SK-N-SH (cell line): ENCODE results near the gene OR5B2. TPM values are rescaled to one million over a fixed set of nuclear protein-coding genes. Genes with fewer than 3 reads are reported as not detected.

ENCODE experiments used
- CTCF ChIA-PET: fragments of 300-600, 350-600 bp; formaldehyde crosslinking; extraction: SDS; loops from one replicate; lab custom pipeline; 2021; lab: Yijun Ruan, JAX
- POLR2A ChIA-PET: fragments of 350-600 bp; sonication (Branson Sonifier 250); formaldehyde crosslinking; extraction: SDS; loops from one replicate; lab custom pipeline; 2020; ENCODE audit warnings: antibody characterized with exemption, inconsistent platforms; lab: Yijun Ruan, JAX
- DNase-seq: peaks from one replicate; pipeline ENCODE4 v3.0.0; 2012
- H2AFZ ChIP-seq: fragments of 200-600 bp; sonication (generic); 2 replicates; pipeline ENCODE4 v1.8.1; 2016; ENCODE audit warnings: antibody characterized with exemption, mild to moderate bottlenecking, low read depth
- H3F3A ChIP-seq: fragments of 200-600 bp; sonication (generic); replicated peaks from 2 replicates; pipeline ENCODE3; 2016; ENCODE audit warnings: antibody characterized with exemption, mild to moderate bottlenecking; ENCODE audit not compliant: insufficient read depth
- H3K27ac ChIP-seq, 2 experiments: fragments of 200-500 bp in 1 of 2; fragments of 200-600 bp in 1 of 2; sonication (Bioruptor generic) in 1 of 2; sonication (generic), shearing (Covaris generic) in 1 of 2; 2 replicates each; pipeline versions ENCODE4 v1.5.1 to v1.6.1; 2014 to 2016; ENCODE audit warnings: low read depth in 2 of 2, inconsistent platforms in 1 of 2, low read length in 1 of 2, mild to moderate bottlenecking in 1 of 2, mixed read lengths in 1 of 2
- H3K27me3 ChIP-seq: fragments of 200-600 bp; sonication (generic), shearing (Covaris generic); 2 replicates; pipeline ENCODE4 v1.6.1; 2016; ENCODE audit warnings: mixed run types; ENCODE audit not compliant: insufficient read depth
- H3K36me3 ChIP-seq, 2 experiments: fragments of 200-500 bp in 1 of 2; fragments of 200-600 bp in 1 of 2; sonication (Bioruptor generic) in 1 of 2; sonication (generic) in 1 of 2; replicated peaks in 1 of 2; 2 replicates each; pipeline versions ENCODE3 to v1.5.1; 2014 to 2016; ENCODE audit warnings: low read length in 1 of 2, mild to moderate bottlenecking in 1 of 2; ENCODE audit not compliant: insufficient read depth in 2 of 2, control insufficient read depth in 1 of 2
- H3K4me1 ChIP-seq, 2 experiments: fragments of 200-500 bp in 1 of 2; fragments of 200-600 bp in 1 of 2; sonication (Bioruptor generic) in 1 of 2; sonication (generic), shearing (Covaris generic) in 1 of 2; 2 replicates each; pipeline versions ENCODE4 v1.5.1 to v1.6.1; 2014 to 2016; ENCODE audit warnings: low read depth in 1 of 2, low read length in 1 of 2, mixed run types in 1 of 2; ENCODE audit not compliant: insufficient read depth in 2 of 2, control insufficient read depth in 1 of 2
- H3K4me2 ChIP-seq: fragments of 200-600 bp; sonication (generic), shearing (Covaris generic); 2 replicates; pipeline ENCODE4 v1.6.1; 2017; ENCODE audit warnings: mixed run types
- H3K4me3 ChIP-seq, 2 experiments: fragments of 200-500 bp in 1 of 2; fragments of 200-600 bp in 1 of 2; sonication (Bioruptor generic) in 1 of 2; sonication (generic), shearing (Covaris generic) in 1 of 2; 2 replicates each; pipeline versions ENCODE4 v1.5.1 to v1.8.1; 2014 to 2016; ENCODE audit warnings: low read depth in 2 of 2, inconsistent platforms in 1 of 2, low read length in 1 of 2, mild to moderate bottlenecking in 1 of 2, mixed read lengths in 1 of 2, moderate library complexity in 1 of 2
- H3K79me2 ChIP-seq: fragments of 200-600 bp; sonication (generic); 2 replicates; pipeline ENCODE4 v1.8.1; 2017; ENCODE audit warnings: mild to moderate bottlenecking; ENCODE audit not compliant: insufficient read depth
- H3K9ac ChIP-seq: fragments of 200-600 bp; sonication (generic); 2 replicates; pipeline ENCODE4 v1.6.1; 2017; ENCODE audit warnings: mixed run types
- H3K9me2 ChIP-seq: fragments of 200-600 bp; sonication (generic); 2 replicates; pipeline ENCODE4 v1.6.1; 2017; ENCODE audit warnings: mixed run types
- H3K9me3 ChIP-seq: fragments of 200-600 bp; sonication (generic); 2 replicates; pipeline ENCODE4 v1.6.1; 2017; ENCODE audit warnings: mixed run types, mild to moderate bottlenecking, moderate library complexity
- H4K20me1 ChIP-seq: fragments of 200-600 bp; sonication (generic); 2 replicates; pipeline ENCODE4 v1.6.1; 2017; ENCODE audit warnings: mild to moderate bottlenecking, mixed run types; ENCODE audit not compliant: insufficient read depth
- CHD2 ChIP-seq: fragments of 150-350 bp; IDR thresholded peaks from 2 replicates; pipeline ENCODE4 v1.6.1; 2018; ENCODE audit warnings: low read length; ENCODE audit not compliant: partially characterized antibody
- ELF1 ChIP-seq: IDR thresholded peaks from 2 replicates; pipeline ENCODE4 v1.4.0; 2012
- EP300 ChIP-seq, 2 experiments: IDR thresholded peaks; 2 replicates each; pipeline versions ENCODE4 v1.4.0 to v1.6.1; 2012; ENCODE audit warnings: borderline replicate concordance in 1 of 2, low read depth in 1 of 2, low read length in 1 of 2
- EZH2phosphoT487 ChIP-seq: fragments of 200-600 bp; sonication (generic); IDR thresholded peaks from 2 replicates; pipeline ENCODE4 v1.6.1; 2017; ENCODE audit warnings: low read depth, mixed run types, mild to moderate bottlenecking, antibody characterized with exemption, moderate library complexity, borderline replicate concordance
- FOSL2 ChIP-seq: IDR thresholded peaks from 2 replicates; pipeline ENCODE4 v1.4.0; 2012; ENCODE audit warnings: low read depth, mild to moderate bottlenecking, moderate library complexity, borderline replicate concordance
- FOXM1 ChIP-seq: IDR thresholded peaks from 2 replicates; pipeline ENCODE4 v1.4.0; 2012; ENCODE audit warnings: low read depth, mild to moderate bottlenecking
- GABPA ChIP-seq: IDR thresholded peaks from 2 replicates; pipeline ENCODE4 v1.4.0; 2012; ENCODE audit warnings: low read depth, mild to moderate bottlenecking
- GATA2 ChIP-seq: sonication (generic); formaldehyde crosslinking; IDR thresholded peaks from 2 replicates; pipeline ENCODE4 v1.5.0; 2020; ENCODE audit warnings: mild to moderate bottlenecking, missing genetic modification reagents
- IRF3 ChIP-seq: fragments of 150-350 bp; IDR thresholded peaks from 2 replicates; pipeline ENCODE4 v1.6.1; 2016; ENCODE audit warnings: mild to moderate bottlenecking, low read depth, low read length
- JUND ChIP-seq: IDR thresholded peaks from 2 replicates; pipeline ENCODE4 v1.4.0; 2012
- MEF2A ChIP-seq: IDR thresholded peaks from 2 replicates; pipeline ENCODE4 v1.4.0; 2012; ENCODE audit warnings: low read depth, borderline replicate concordance
- MXI1 ChIP-seq: IDR thresholded peaks from 2 replicates; pipeline ENCODE4 v1.6.1; 2012; ENCODE audit warnings: mild to moderate bottlenecking, low read depth, low read length, improper control_type of control experiment
- PBX3 ChIP-seq: IDR thresholded peaks from 2 replicates; pipeline ENCODE4; 2012
- POLR2AphosphoS5 ChIP-seq: IDR thresholded peaks from 2 replicates; pipeline ENCODE4 v1.6.1; 2012; ENCODE audit warnings: low read depth, low read length
- RAD21 ChIP-seq: IDR thresholded peaks from 2 replicates; pipeline ENCODE4 v1.6.1; 2012; ENCODE audit warnings: mild to moderate bottlenecking, low read length
- RCOR1 ChIP-seq: fragments of 150-350 bp; IDR thresholded peaks from 2 replicates; pipeline ENCODE4 v1.6.1; 2017; ENCODE audit warnings: antibody characterized with exemption, low read length
- RXRA ChIP-seq: IDR thresholded peaks from 2 replicates; pipeline ENCODE4 v1.4.0; 2012; ENCODE audit warnings: low read depth, mild to moderate bottlenecking, borderline replicate concordance
- SIN3A ChIP-seq: IDR thresholded peaks from 2 replicates; pipeline ENCODE4 v1.6.1; 2012; ENCODE audit warnings: low read depth, mild to moderate bottlenecking, low read length, moderate library complexity, borderline replicate concordance
- SMC3 ChIP-seq: IDR thresholded peaks from 2 replicates; pipeline ENCODE4 v1.6.1; 2012; ENCODE audit warnings: low read depth, low read length, improper control_type of control experiment
- TCF12 ChIP-seq: IDR thresholded peaks from 2 replicates; pipeline ENCODE4 v1.4.0; 2012
- TEAD4 ChIP-seq: IDR thresholded peaks from 2 replicates; pipeline ENCODE4 v1.4.0; 2012; ENCODE audit warnings: mild to moderate bottlenecking, borderline replicate concordance; ENCODE audit not compliant: insufficient read depth
- USF1 ChIP-seq: IDR thresholded peaks from 2 replicates; pipeline ENCODE4 v1.4.0; 2012; ENCODE audit warnings: low read depth, borderline replicate concordance
- YY1 ChIP-seq: IDR thresholded peaks from 2 replicates; pipeline ENCODE4 v1.4.0; 2012; ENCODE audit warnings: low read depth, mild to moderate bottlenecking
- WGBS: methylation state at CpG from one replicate; pipeline ENCODE4 v1.1.6; 2017; ENCODE audit warnings: low lambda C conversion rate; 5-methylcytosine and 5-hydroxymethylcytosine counted together
- polyA plus RNA-seq, 3 experiments: library from polyadenylated mRNA; depleted of rRNA; stranded (reverse); fragments of >200 nt; gene quantifications; 2 replicates each; pipeline ENCODE4 v1.2.3, GENCODE V29; 2012
- TF ChIP-seq, protein P1 (sequence below): fragments of 200-600 bp; sonication (generic); IDR thresholded peaks from 2 replicates; pipeline ENCODE4 v1.6.1; 2017; ENCODE audit warnings: antibody characterized with exemption, mild to moderate bottlenecking, moderate library complexity

The OR5B2 gene
- polyA plus RNA-seq, 1 of the 3 experiments (the other 2 are of a cell fraction): not detected

- H3K4me1 ChIP-seq: no peaks in the 10 kb centered on the region
- H3K27me3 ChIP-seq: no peaks in the 10 kb centered on the region
- H3K9me3 ChIP-seq: no peaks in the 10 kb centered on the region; the same call in 1 of the 2 replicates
- TF ChIP-seq PBX3: no peak
- no peak for TF ChIP-seq CHD2
- no peak for TF ChIP-seq EZH2phosphoT487
- no peak for TF ChIP-seq FOSL2
- TF ChIP-seq EP300 (IDR thresholded peaks at IDR 0.05; ENCODE audit: borderline replicate concordance in 1 of 2, low read depth in 1 of 2, low read length in 1 of 2): no peak
- TF ChIP-seq GATA2 (CRISPR knock-in tag): no peak
- TF ChIP-seq SMC3: no peak
- TF ChIP-seq TEAD4: no peak
- TF ChIP-seq, protein P1, sequence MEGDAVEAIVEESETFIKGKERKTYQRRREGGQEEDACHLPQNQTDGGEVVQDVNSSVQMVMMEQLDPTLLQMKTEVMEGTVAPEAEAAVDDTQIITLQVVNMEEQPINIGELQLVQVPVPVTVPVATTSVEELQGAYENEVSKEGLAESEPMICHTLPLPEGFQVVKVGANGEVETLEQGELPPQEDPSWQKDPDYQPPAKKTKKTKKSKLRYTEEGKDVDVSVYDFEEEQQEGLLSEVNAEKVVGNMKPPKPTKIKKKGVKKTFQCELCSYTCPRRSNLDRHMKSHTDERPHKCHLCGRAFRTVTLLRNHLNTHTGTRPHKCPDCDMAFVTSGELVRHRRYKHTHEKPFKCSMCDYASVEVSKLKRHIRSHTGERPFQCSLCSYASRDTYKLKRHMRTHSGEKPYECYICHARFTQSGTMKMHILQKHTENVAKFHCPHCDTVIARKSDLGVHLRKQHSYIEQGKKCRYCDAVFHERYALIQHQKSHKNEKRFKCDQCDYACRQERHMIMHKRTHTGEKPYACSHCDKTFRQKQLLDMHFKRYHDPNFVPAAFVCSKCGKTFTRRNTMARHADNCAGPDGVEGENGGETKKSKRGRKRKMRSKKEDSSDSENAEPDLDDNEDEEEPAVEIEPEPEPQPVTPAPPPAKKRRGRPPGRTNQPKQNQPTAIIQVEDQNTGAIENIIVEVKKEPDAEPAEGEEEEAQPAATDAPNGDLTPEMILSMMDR: no peak
- no peak for TF ChIP-seq TCF12
- no peak for TF ChIP-seq FOXM1
- no peak for TF ChIP-seq GABPA
- TF ChIP-seq RAD21: no peak
- TF ChIP-seq YY1: no peak
- no peak overlapping the region for H3K9ac ChIP-seq
- no peaks in the 10 kb centered on the region for H3K79me2 ChIP-seq
- POLR2A ChIA-PET: no interaction called here
- H3K36me3 ChIP-seq: no peaks in the 10 kb centered on the region
- H3K9me2 ChIP-seq: no peaks in the 10 kb centered on the region
- H2AFZ ChIP-seq: no peak overlapping the region
- H3K4me3 ChIP-seq: no peak overlapping the region
- H3F3A ChIP-seq: no peaks in the 10 kb centered on the region
- CTCF ChIA-PET: no interaction called here
- WGBS: 0% methylated on average over 2 of the region's 2 CpGs
- DNase-seq: no peak
- H3K27ac ChIP-seq: no peak overlapping the region
- no peak overlapping the region for H3K4me2 ChIP-seq
- H4K20me1 ChIP-seq: no peaks in the 10 kb centered on the region
Measured at GRCh38 chr11:58444300-58444699, 16.4 kb upstream of the OR5B2 start.

GRCh38 chr11:58442136-58442535, 14.2 kb upstream of the OR5B2 start, which contains the start of gene OR5B12:
Gene OR5B12, minus strand, starts transcription at chr11:58442236. Its CDS starts 2,085 bp downstream, at chr11:58440151.
- POLR2A ChIA-PET: no interaction called here
- H3K27ac ChIP-seq: no peak within 1 kb of the TSS
- no peaks in the 10 kb centered on the region for H3K27me3 ChIP-seq
- H3K79me2 ChIP-seq: no peaks in the 10 kb centered on the region
- CTCF ChIA-PET: no interaction called here
- no peak for DNase-seq
- no peaks in the 10 kb centered on the region for H3F3A ChIP-seq
- no peaks in the 10 kb centered on the region for H4K20me1 ChIP-seq
- 6% methylated on average over 1 of the region's 1 CpG for WGBS
- H2AFZ ChIP-seq: no peak within 1 kb of the TSS
- no peak within 1 kb of the TSS for H3K9ac ChIP-seq
- H3K36me3 ChIP-seq: no peaks in the 10 kb centered on the region
- H3K9me2 ChIP-seq: no peaks in the 10 kb centered on the region
- peaks cover 2% of the 10 kb centered on the region; the same call in 1 of the 2 replicates for H3K9me3 ChIP-seq
- H3K4me3 ChIP-seq: no peak within 1 kb of the TSS
- no peak within 1 kb of the TSS for H3K4me2 ChIP-seq
- no peaks in the 10 kb centered on the region for H3K4me1 ChIP-seq
- TF ChIP-seq, protein P1: no peak
- TF ChIP-seq USF1 (no peak), RXRA (no peak), MXI1 (no peak), SIN3A (no peak), MEF2A (no peak), JUND (no peak), IRF3 (no peak), RCOR1 (no peak), ELF1 (no peak), POLR2AphosphoS5 (no peak)
